GM21723 (cell line): ENCODE measurements around the gene GYG2.

Experiments
- ATAC-seq: cut with Tn5 transposase; IDR thresholded peaks from one replicate; pipeline ENCODE4 v1.9.1; 2021; ENCODE audit warnings: mild to moderate bottlenecking, moderate library complexity; ENCODE audit not compliant: unreplicated experiment

The GYG2 gene

GRCh38 chrX:2812161-2812907, 16.4 kb upstream of the GYG2 start:
- ATAC-seq = peak; percentile 88

- no peak for ATAC-seq
These were observed 11.7 kb upstream of the GYG2 start for GRCh38 chrX:2817036-2817435.

- no peak for ATAC-seq
These were observed 9.2 kb upstream of the GYG2 start for GRCh38 chrX:2819345-2820135.

- no peak for ATAC-seq
These were observed 8.5 kb upstream of the GYG2 start for GRCh38 chrX:2820136-2820771.

- ATAC-seq = no peak
These were observed 4.8 kb upstream of the GYG2 start for GRCh38 chrX:2823795-2824386.

GRCh38 chrX:2824886-2825285, 3.8 kb upstream of the GYG2 start:
- ATAC-seq = no peak

GRCh38 chrX:2828959-2829411, 255 bp downstream of the GYG2 start:
- no peak for ATAC-seq

- ATAC-seq = no peak
These were observed 928 bp downstream of the GYG2 start for GRCh38 chrX:2829469-2830246.

- ATAC-seq = no peak
These were observed 2.9 kb downstream of the GYG2 start for GRCh38 chrX:2831471-2832228.

- no peak for ATAC-seq
These were observed 9.2 kb downstream of the GYG2 start for GRCh38 chrX:2837961-2838360.

GRCh38 chrX:2840961-2841360, 12.2 kb downstream of the GYG2 start:
- ATAC-seq = no peak

GRCh38 chrX:2841537-2841936, 12.8 kb downstream of the GYG2 start:
- ATAC-seq = no peak

GRCh38 chrX:2846992-2847391, 18.3 kb downstream of the GYG2 start:
- no peak for ATAC-seq

- ATAC-seq = no peak
These were observed 20.2 kb downstream of the GYG2 start for GRCh38 chrX:2848871-2849301.

- no peak for ATAC-seq
These were observed 26.2 kb downstream of the GYG2 start for GRCh38 chrX:2854918-2855317.

GRCh38 chrX:2855761-2856160, 27.0 kb downstream of the GYG2 start:
- ATAC-seq = no peak

- no peak for ATAC-seq
These were observed 28.8 kb downstream of the GYG2 start for GRCh38 chrX:2857566-2857965.

GRCh38 chrX:2859197-2859797, 30.6 kb downstream of the GYG2 start:
- no peak for ATAC-seq

GRCh38 chrX:2862404-2862803, 33.7 kb downstream of the GYG2 start:
- ATAC-seq = no peak
